Endothelial cell of umbilical vein (primary cell): ENCODE data around the gene RBM44. TPM values are rescaled to one million over a fixed set of nuclear protein-coding genes. Genes with fewer than 3 reads are reported as not detected.

Source experiments
- BruUV-seq: library from RNA; stranded (reverse); fragments of 400-500 nt; replicated peaks from 2 replicates; lab custom pipeline; 2021; lab: Mats Ljungman, UMichigan
- CTCF ChIA-PET: fragments of 300-600, 350-600 bp; sonication (Branson Sonifier 250); formaldehyde crosslinking; loops from one replicate; lab custom pipeline; 2021; ENCODE audit warnings: antibody characterized with exemption, inconsistent platforms; lab: Charles Lee
- POLR2A ChIA-PET: fragments of 300-600, 350-600 bp; sonication (Branson Sonifier 250); formaldehyde crosslinking; loops from one replicate; lab custom pipeline; 2021; ENCODE audit warnings: antibody characterized with exemption, inconsistent platforms; lab: Charles Lee
- DNase-seq: peaks from one replicate; pipeline ENCODE4 v3.0.0-alpha.2; 2011; ENCODE audit warnings: low read depth, low spot score
- FAIRE-seq: peaks from 2 replicates; lab custom pipeline; 2011; peaks lifted over from hg19 to GRCh38; lab: Jason Lieb, UNC
- H2AFZ ChIP-seq: 2 replicates; pipeline ENCODE4 v1.6.0; 2012; ENCODE audit warnings: low read depth, low read length, control low read depth, inconsistent platforms
- H3K27ac ChIP-seq: 2 replicates; pipeline ENCODE4 v1.5.1; 2011; ENCODE audit warnings: low read depth, mild to moderate bottlenecking, control low read depth, low read length, moderate library complexity; ENCODE audit not compliant: insufficient read depth
- H3K27me3 ChIP-seq, 2 experiments: 2 replicates each; pipeline versions ENCODE4 v1.6.0 to v1.6.1; 2011; ENCODE audit warnings: low read length in 2 of 2, mixed read lengths in 1 of 2; ENCODE audit not compliant: control insufficient read depth in 2 of 2, insufficient read depth in 2 of 2
- H3K36me3 ChIP-seq, 2 experiments: 2 replicates in 1 of 2; 3 replicates in 1 of 2; pipeline ENCODE4 v1.5.1; 2011; ENCODE audit warnings: low read length in 2 of 2, mild to moderate bottlenecking in 1 of 2, moderate library complexity in 1 of 2; ENCODE audit not compliant: control insufficient read depth in 2 of 2, insufficient read depth in 2 of 2; ENCODE audit errors: extremely low read depth in 1 of 2
- H3K4me1 ChIP-seq: 3 replicates; pipeline ENCODE4 v1.5.1; 2011; ENCODE audit warnings: mild to moderate bottlenecking, low read length; ENCODE audit not compliant: control insufficient read depth, insufficient read depth; ENCODE audit errors: extremely low read depth
- H3K4me2 ChIP-seq: 2 replicates; pipeline ENCODE4 v1.6.1; 2011; ENCODE audit warnings: low read length, control low read depth, mixed read lengths; ENCODE audit not compliant: insufficient read depth
- H3K4me3 ChIP-seq, 3 experiments: fragments of 200-600 bp in 1 of 3; sonication (generic), shearing (Covaris generic) in 1 of 3; replicated peaks in 1 of 3; 2 replicates each; pipeline ENCODE4 v1.5.1; 2011 to 2016; ENCODE audit warnings: control low read depth in 3 of 3, low read length in 3 of 3, mild to moderate bottlenecking in 2 of 3, inconsistent platforms in 1 of 3, low read depth in 1 of 3, moderate library complexity in 1 of 3; ENCODE audit not compliant: insufficient read depth in 1 of 3
- H3K79me2 ChIP-seq: 2 replicates; pipeline ENCODE4 v1.6.0; 2012; ENCODE audit warnings: low read length, inconsistent platforms; ENCODE audit not compliant: control insufficient read depth, insufficient read depth
- H3K9ac ChIP-seq: replicated peaks from 2 replicates; pipeline ENCODE3; 2011; ENCODE audit warnings: low read length, control low read depth; ENCODE audit not compliant: insufficient read depth; ENCODE audit errors: extremely low read depth
- H3K9me1 ChIP-seq: replicated peaks from 3 replicates; pipeline ENCODE4 v1.6.0; 2011; ENCODE audit warnings: mild to moderate bottlenecking, low read length; ENCODE audit not compliant: control insufficient read depth, insufficient read depth; ENCODE audit errors: extremely low read depth
- H3K9me3 ChIP-seq: replicated peaks from 2 replicates; pipeline ENCODE4 v1.5.1; 2012; ENCODE audit warnings: low read length, inconsistent platforms; ENCODE audit not compliant: control insufficient read depth, insufficient read depth
- H4K20me1 ChIP-seq: replicated peaks from 2 replicates; pipeline ENCODE3; 2011; ENCODE audit warnings: mild to moderate bottlenecking, low read length; ENCODE audit not compliant: control insufficient read depth, insufficient read depth; ENCODE audit errors: extremely low read depth
- CTCF ChIP-seq, 2 donors: IDR thresholded peaks; 1 replicate in 1 of 2; 2 replicates in 1 of 2; pipeline ENCODE4 v1.5.1; 2011; ENCODE audit warnings: low read length in 2 of 2, mild to moderate bottlenecking in 2 of 2, moderate library complexity in 2 of 2, control low read depth in 1 of 2, inconsistent platforms in 1 of 2, low read depth in 1 of 2; ENCODE audit not compliant: insufficient read depth in 1 of 2; ENCODE audit errors: extremely low read depth in 1 of 2
- EZH2 ChIP-seq: IDR thresholded peaks from 2 replicates; pipeline ENCODE4 v1.6.1; 2012; ENCODE audit warnings: borderline replicate concordance, low read depth, mild to moderate bottlenecking, moderate library complexity, low read length, inconsistent platforms; ENCODE audit not compliant: severe bottlenecking
- FOS ChIP-seq: IDR thresholded peaks from 2 replicates; pipeline ENCODE4 v1.6.1; 2011; ENCODE audit warnings: mild to moderate bottlenecking, low read length, moderate library complexity, borderline replicate concordance; ENCODE audit not compliant: insufficient read depth
- GATA2 ChIP-seq: IDR thresholded peaks from 2 replicates; pipeline ENCODE4 v1.7.0; 2011; ENCODE audit warnings: low read depth, mild to moderate bottlenecking, moderate library complexity, mixed read lengths, low read length; ENCODE audit not compliant: insufficient read length, insufficient read depth
- JUN ChIP-seq: IDR thresholded peaks from 2 replicates; pipeline ENCODE4 v1.6.1; 2011; ENCODE audit warnings: borderline replicate concordance, low read depth; ENCODE audit not compliant: insufficient read length, insufficient read depth
- MAX ChIP-seq: IDR thresholded peaks from 2 replicates; pipeline ENCODE4 v1.6.1; 2011; ENCODE audit not compliant: insufficient read depth, insufficient read length
- MYC ChIP-seq: IDR thresholded peaks from one replicate; pipeline ENCODE4 v1.6.1; 2011; ENCODE audit warnings: mild to moderate bottlenecking, low read depth, low read length
- POLR2A ChIP-seq: IDR thresholded peaks from 2 replicates; pipeline ENCODE4 v1.6.1; 2012; ENCODE audit warnings: low read depth, mild to moderate bottlenecking, control low read depth, low read length
- POLR2AphosphoS5 ChIP-seq: IDR thresholded peaks from 2 replicates; pipeline ENCODE4 v1.6.1; 2012; ENCODE audit warnings: low read depth, mild to moderate bottlenecking, control low read depth, low read length, moderate library complexity; ENCODE audit not compliant: insufficient read depth
- dilution Hi-C: fragments of 300-500 bp; cut with MboI; formaldehyde crosslinking; loops from one replicate; pipeline ENCODE4 v1.15.0; 2019; ENCODE audit warnings: low sequenced_read_pairs; ENCODE audit not compliant: extremely low pct_ligation_motif_present
- intact Hi-C: fragments of 100-400 bp; cut with micrococcal nuclease; formaldehyde crosslinking; loops from one replicate; pipeline ENCODE4 v1.10.0; 2022
- polyA plus RNA-seq, 4 experiments: library from polyadenylated mRNA; depleted of rRNA in 3 of 4; stranded (reverse) in 3 of 4; unstranded in 1 of 4; fragments of >200 nt; gene quantifications; 2 replicates each; pipeline versions ENCODE4 v1.2.1 to v1.2.3, GENCODE V29; 2011 to 2012; ENCODE audit warnings: missing spikeins in 1 of 4
- total RNA-seq: library from RNA; stranded (reverse); gene quantifications from 2 replicates; pipeline ENCODE4 v1.2.3, GENCODE V29; 2021

The RBM44 gene
- total and polyA plus RNA-seq, 2 donors (not counting 3 experiments of a cell fraction or from before 2014, with no cell fraction given): 0.14 to 0.53 TPM

- CTCF ChIA-PET: interaction anchor here (0.7 to 1.1 kb wide), 2 partner anchors 9 to 38 kb away, joined by 3 read pairs; no protein-coding TSS in a partner anchor
Measured at GRCh38 chr2:237885111-237885930, 86.7 kb downstream of the RBM44 start.

More at GRCh38 chr2:237885111-237885930, 86.7 kb downstream of the RBM44 start:
- Histone ChIP-seq H3K27ac (no peak overlapping the region), H3K4me1 (peaks cover 3% of the 10 kb centered on the region), H3K9me3 (no peaks in the 10 kb centered on the region), H3K9me1 (no peaks in the 10 kb centered on the region), H3K4me3 (no peak overlapping the region), H2AFZ (no peak overlapping the region), H3K79me2 (no peaks in the 10 kb centered on the region), H3K36me3 (no peaks in the 10 kb centered on the region), H3K27me3 (no peaks in the 10 kb centered on the region), H3K4me2 (no peak overlapping the region), H3K9ac (no peak overlapping the region), H4K20me1 (no peaks in the 10 kb centered on the region)
- TF ChIP-seq GATA2 (no peak), POLR2A (no peak), EZH2 (no peak), MYC (no peak), JUN (no peak), MAX (no peak), CTCF (IDR thresholded peaks at IDR 0.05; ENCODE audit: extremely low read depth in 1 of 2, insufficient read depth in 1 of 2, low read depth in 1 of 2, low read length in 2 of 2) (no peak), POLR2AphosphoS5 (no peak), FOS (no peak)
- DNase-seq (no peak), FAIRE-seq (no peak)
- intact Hi-C loops (no loop called here), dilution Hi-C loops (no loop called here)
- BruUV-seq: no TSS peak
- POLR2A ChIA-PET: no interaction called here
